HEK293T (cell line): ENCODE data around the gene CEP44.

ENCODE experiments used
- CTCF ChIA-PET: fragments of 350-600 bp; formaldehyde crosslinking; extraction: SDS; loops from one replicate; lab custom pipeline; 2021; ENCODE audit warnings: antibody characterized with exemption, inconsistent platforms; lab: Yijun Ruan, JAX
- POLR2A ChIA-PET: fragments of 350-600 bp; formaldehyde crosslinking; extraction: SDS; loops from one replicate; lab custom pipeline; 2020; ENCODE audit warnings: antibody characterized with exemption, inconsistent platforms; lab: Yijun Ruan, JAX
- DNase-seq: peaks from one replicate; pipeline ENCODE4 v3.0.0; 2012; ENCODE audit warnings: mixed read lengths; ENCODE audit errors: extremely low spot score
- ARNT ChIP-seq: fragments of 450-650 bp; IDR thresholded peaks from 2 replicates; pipeline ENCODE4 v1.6.1; 2017; ENCODE audit warnings: mild to moderate bottlenecking
- FOXK2 ChIP-seq: fragments of 450-650 bp; IDR thresholded peaks from 2 replicates; pipeline ENCODE4 v1.6.1; 2016; ENCODE audit warnings: mild to moderate bottlenecking
- FOXM1 ChIP-seq: fragments of 450-650 bp; IDR thresholded peaks from 2 replicates; pipeline ENCODE4 v1.6.1; 2017; ENCODE audit warnings: mild to moderate bottlenecking, borderline replicate concordance

CEP44 gene

DNA sequence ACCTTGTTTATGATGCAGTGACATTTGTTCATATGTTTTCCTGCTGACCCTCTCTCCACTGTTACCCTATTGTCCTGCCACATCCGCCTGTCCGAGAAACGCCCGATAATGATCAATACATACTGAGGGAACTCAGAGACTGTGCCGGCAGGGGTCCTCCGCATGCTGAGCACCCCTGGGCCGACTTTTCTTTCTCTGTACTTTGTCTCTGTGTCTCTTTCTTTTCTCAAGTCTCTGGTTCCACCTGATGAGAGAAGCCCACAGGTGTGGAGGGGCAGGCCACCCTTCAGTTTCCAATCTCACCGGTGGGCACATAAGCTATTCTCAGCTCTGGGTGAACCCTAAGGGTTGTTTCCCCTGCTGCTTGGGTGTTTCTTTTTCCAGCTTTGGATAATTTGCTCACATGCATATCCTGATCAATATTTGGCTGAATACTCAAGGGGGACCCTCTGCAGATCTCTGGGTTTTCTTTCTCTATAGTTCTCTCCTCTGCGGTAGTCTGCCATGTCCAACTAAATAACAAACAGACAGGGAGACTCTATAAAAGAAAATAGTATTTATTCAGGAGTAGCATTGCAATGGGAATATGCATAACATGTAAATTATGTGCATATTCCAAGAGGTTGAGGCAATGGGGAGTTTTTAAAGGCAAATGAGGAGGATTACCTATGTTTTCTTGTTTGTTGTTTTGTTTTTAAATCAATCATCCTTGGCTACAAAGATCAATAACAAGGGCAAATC, 97.2 kb downstream of the CEP44 start:
- no peak for TF ChIP-seq FOXM1
- ChIA-PET CTCF (no interaction called here), POLR2A (no interaction called here)
- no peak for DNase-seq

DNA sequence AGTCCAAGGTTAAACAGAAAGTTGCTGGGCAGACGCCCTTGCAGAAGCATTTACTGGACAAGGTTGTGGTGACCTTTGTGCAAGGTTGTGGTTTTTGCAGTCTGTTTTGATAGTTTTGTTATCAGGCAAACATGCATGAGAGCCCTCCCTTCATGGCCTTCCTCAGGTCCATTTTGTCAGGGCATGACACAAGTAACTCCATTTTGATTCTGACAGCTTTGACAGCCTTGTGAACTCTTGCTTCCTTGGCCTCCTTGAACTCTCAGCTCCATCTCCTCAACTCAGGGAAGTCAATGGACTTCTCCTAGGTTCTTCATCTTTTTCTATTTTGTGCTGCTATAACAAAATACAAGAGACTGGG, 97.7 kb downstream of the CEP44 start:
- TF ChIP-seq FOXK2 (no peak), ARNT (no peak)
- ChIA-PET POLR2A (no interaction called here), CTCF (no interaction called here)
- DNase-seq = no peak
